ENCODE data around the gene CNRIP1. TPM values are rescaled to one million over a fixed set of nuclear protein-coding genes. Genes with fewer than 3 reads are reported as not detected.

CNRIP1 gene
- total RNA-seq, 2 experiments from 2014 or later = not detected

- Mint-ChIP-seq H3K27me3 (peaks cover 13% of the 10 kb centered on the region), H3K36me3 (no peaks in the 10 kb centered on the region), H3K27ac (no peak overlapping the region), H3K4me1 (peaks cover 6% of the 10 kb centered on the region), H3K9me3 (no peaks in the 10 kb centered on the region), H3K4me3 (no peak overlapping the region)
- no peak for DNase-seq
- no peak for ATAC-seq (ENCODE audit: low read depth)
- POLR2A ChIA-PET = no interaction called here
Measured at GRCh38 chr2:68293755-68294154, 26.0 kb downstream of the CNRIP1 start.

- no peak overlapping the region for H3K27ac Mint-ChIP-seq
- H3K4me1 Mint-ChIP-seq = peaks cover 6% of the 10 kb centered on the region
- POLR2A ChIA-PET = no interaction called here
- DNase-seq = no peak
- H3K27me3 Mint-ChIP-seq = peaks cover 20% of the 10 kb centered on the region
- no peak overlapping the region for H3K4me3 Mint-ChIP-seq
- no peak for ATAC-seq (ENCODE audit: low read depth)
- no peaks in the 10 kb centered on the region for H3K36me3 Mint-ChIP-seq
- no peaks in the 10 kb centered on the region for H3K9me3 Mint-ChIP-seq
Measured at GRCh38 chr2:68293024-68293423, 26.7 kb downstream of the CNRIP1 start.

- H3K27me3 Mint-ChIP-seq = peaks cover 28% of the 10 kb centered on the region
- POLR2A ChIA-PET = no interaction called here
- DNase-seq (no peak), ATAC-seq (ENCODE audit: low read depth) (no peak)
- no peaks in the 10 kb centered on the region for H3K9me3 Mint-ChIP-seq
- H3K27ac Mint-ChIP-seq = no peak overlapping the region
- peaks cover 6% of the 10 kb centered on the region for H3K4me1 Mint-ChIP-seq
- no peaks in the 10 kb centered on the region for H3K36me3 Mint-ChIP-seq
- H3K4me3 Mint-ChIP-seq = no peak overlapping the region
Measured at GRCh38 chr2:68292108-68292710, 27.5 kb downstream of the CNRIP1 start.

- H3K27ac Mint-ChIP-seq = no peak overlapping the region
Measured at GRCh38 chr2:68291314-68291713, 28.4 kb downstream of the CNRIP1 start.

GRCh38 chr2:68290901-68291300 lies 28.8 kb downstream of the CNRIP1 start:
- Mint-ChIP-seq H3K4me3 (no peak overlapping the region), H3K9me3 (no peaks in the 10 kb centered on the region), H3K36me3 (no peaks in the 10 kb centered on the region), H3K4me1 (peaks cover 6% of the 10 kb centered on the region), H3K27ac (no peak overlapping the region), H3K27me3 (peaks cover 40% of the 10 kb centered on the region)
- POLR2A ChIA-PET = no interaction called here
- DNase-seq (no peak), ATAC-seq (ENCODE audit: low read depth) (no peak)

More at GRCh38 chr2:68291314-68291713, 28.4 kb downstream of the CNRIP1 start:
- H3K9me3 Mint-ChIP-seq = no peaks in the 10 kb centered on the region
- POLR2A ChIA-PET = no interaction called here
- H3K4me3 Mint-ChIP-seq = no peak overlapping the region
- peaks cover 36% of the 10 kb centered on the region for H3K27me3 Mint-ChIP-seq
- no peak for DNase-seq
- peaks cover 6% of the 10 kb centered on the region for H3K4me1 Mint-ChIP-seq
- H3K36me3 Mint-ChIP-seq = no peaks in the 10 kb centered on the region
- no peak for ATAC-seq (ENCODE audit: low read depth)

GRCh38 chr2:68287580-68288441 lies 31.9 kb downstream of the CNRIP1 start:
- no peak for ATAC-seq (ENCODE audit: low read depth)
- no peak for DNase-seq
- POLR2A ChIA-PET = no interaction called here
- no peaks in the 10 kb centered on the region for H3K4me1 Mint-ChIP-seq
- H3K27me3 Mint-ChIP-seq = peaks cover 57% of the 10 kb centered on the region
- no peak overlapping the region for H3K27ac Mint-ChIP-seq
- no peaks in the 10 kb centered on the region for H3K36me3 Mint-ChIP-seq
- H3K4me3 Mint-ChIP-seq = no peak overlapping the region
- no peaks in the 10 kb centered on the region for H3K9me3 Mint-ChIP-seq

- H3K9me3 Mint-ChIP-seq = no peaks in the 10 kb centered on the region
- ATAC-seq (ENCODE audit: low read depth) (no peak), DNase-seq (no peak)
- peaks cover 1% of the 10 kb centered on the region for H3K4me1 Mint-ChIP-seq
- peaks cover 51% of the 10 kb centered on the region for H3K27me3 Mint-ChIP-seq
- no peak overlapping the region for H3K4me3 Mint-ChIP-seq
- H3K27ac Mint-ChIP-seq = no peak overlapping the region
- POLR2A ChIA-PET = no interaction called here
- no peaks in the 10 kb centered on the region for H3K36me3 Mint-ChIP-seq
Measured at GRCh38 chr2:68284896-68285295, 34.9 kb downstream of the CNRIP1 start.

GRCh38 chr2:68283419-68283812 lies 36.3 kb downstream of the CNRIP1 start:
- no peak overlapping the region for H3K4me3 Mint-ChIP-seq
- DNase-seq (no peak), ATAC-seq (ENCODE audit: low read depth) (no peak)
- no peaks in the 10 kb centered on the region for H3K9me3 Mint-ChIP-seq
- H3K27me3 Mint-ChIP-seq = peaks cover 47% of the 10 kb centered on the region
- H3K27ac Mint-ChIP-seq = no peak overlapping the region
- POLR2A ChIA-PET = no interaction called here
- H3K36me3 Mint-ChIP-seq = no peaks in the 10 kb centered on the region
- peaks cover 3% of the 10 kb centered on the region for H3K4me1 Mint-ChIP-seq

- peaks cover 3% of the 10 kb centered on the region for H3K4me1 Mint-ChIP-seq
Measured at GRCh38 chr2:68282811-68283418, 36.8 kb downstream of the CNRIP1 start.

GRCh38 chr2:68280796-68281195 lies 39.0 kb downstream of the CNRIP1 start:
- Mint-ChIP-seq H3K9me3 (no peaks in the 10 kb centered on the region), H3K36me3 (no peaks in the 10 kb centered on the region), H3K27ac (no peak overlapping the region), H3K27me3 (peaks cover 30% of the 10 kb centered on the region), H3K4me3 (no peak overlapping the region), H3K4me1 (peaks cover 3% of the 10 kb centered on the region)
- ATAC-seq (ENCODE audit: low read depth) = no peak
- no peak for DNase-seq
- POLR2A ChIA-PET = no interaction called here

More at GRCh38 chr2:68282811-68283418, 36.8 kb downstream of the CNRIP1 start:
- Mint-ChIP-seq H3K4me3 (no peak overlapping the region), H3K36me3 (no peaks in the 10 kb centered on the region), H3K27me3 (peaks cover 42% of the 10 kb centered on the region), H3K9me3 (no peaks in the 10 kb centered on the region), H3K27ac (no peak overlapping the region)
- DNase-seq (no peak), ATAC-seq (ENCODE audit: low read depth) (peak; percentile 61)
- POLR2A ChIA-PET = no interaction called here

GRCh38 chr2:68280348-68280747 lies 39.4 kb downstream of the CNRIP1 start:
- Mint-ChIP-seq H3K4me1 (peaks cover 3% of the 10 kb centered on the region), H3K36me3 (no peaks in the 10 kb centered on the region), H3K27ac (no peak overlapping the region), H3K27me3 (peaks cover 30% of the 10 kb centered on the region), H3K4me3 (no peak overlapping the region), H3K9me3 (no peaks in the 10 kb centered on the region)
- no peak for ATAC-seq (ENCODE audit: low read depth)
- DNase-seq = no peak
- POLR2A ChIA-PET = no interaction called here

GRCh38 chr2:68279691-68280090 lies 40.1 kb downstream of the CNRIP1 start:
- ATAC-seq (ENCODE audit: low read depth) = no peak
- POLR2A ChIA-PET = no interaction called here
- Mint-ChIP-seq H3K27ac (no peak overlapping the region), H3K4me1 (peaks cover 3% of the 10 kb centered on the region), H3K36me3 (no peaks in the 10 kb centered on the region), H3K27me3 (peaks cover 28% of the 10 kb centered on the region), H3K9me3 (no peaks in the 10 kb centered on the region), H3K4me3 (no peak overlapping the region)
- no peak for DNase-seq

GRCh38 chr2:68278169-68278568 lies 41.6 kb downstream of the CNRIP1 start:
- peaks cover 3% of the 10 kb centered on the region for H3K4me1 Mint-ChIP-seq
- DNase-seq = no peak
- H3K9me3 Mint-ChIP-seq = no peaks in the 10 kb centered on the region
- no peaks in the 10 kb centered on the region for H3K36me3 Mint-ChIP-seq
- H3K27me3 Mint-ChIP-seq = peaks cover 28% of the 10 kb centered on the region
- no peak for ATAC-seq (ENCODE audit: low read depth)
- H3K27ac Mint-ChIP-seq = no peak overlapping the region
- no peak overlapping the region for H3K4me3 Mint-ChIP-seq
- POLR2A ChIA-PET = no interaction called here

GRCh38 chr2:68274022-68274421 lies 45.7 kb downstream of the CNRIP1 start:
- no peak for ATAC-seq (ENCODE audit: low read depth)
- Mint-ChIP-seq H3K9me3 (no peaks in the 10 kb centered on the region), H3K27ac (no peak overlapping the region), H3K4me1 (peaks cover under 1% of the 10 kb centered on the region), H3K27me3 (peaks cover 43% of the 10 kb centered on the region), H3K36me3 (no peaks in the 10 kb centered on the region), H3K4me3 (no peak overlapping the region)
- no peak for DNase-seq
- POLR2A ChIA-PET = no interaction called here
